Measurements from ENCODE around the gene TRIM47. TPM values are rescaled to one million over a fixed set of nuclear protein-coding genes. Genes with fewer than 3 reads are reported as not detected.

The TRIM47 gene
- total and polyA plus RNA-seq, 2 of the 13 experiments (the other 11 are each of a cell fraction or from before 2014, with no cell fraction given): 33.5 to 82.0 TPM

- TF ChIP-seq PAX8 (CRISPR knock-in tag; IDR thresholded peaks at IDR 0.05; ENCODE audit: borderline replicate concordance): no peak
- no peak for TF ChIP-seq PRDM4 (CRISPR knock-in tag; IDR thresholded peaks at IDR 0.05; ENCODE audit: borderline replicate concordance)
- TF ChIP-seq NFYB (CRISPR knock-in tag; IDR thresholded peaks at IDR 0.05): no peak
- no peak for TF ChIP-seq ATF6 (CRISPR knock-in tag; conservative IDR thresholded peaks at IDR 0.05)
- no peak for TF ChIP-seq SP2 (CRISPR knock-in tag; IDR thresholded peaks at IDR 0.05)
- TF ChIP-seq ZNF644 (CRISPR knock-in tag; IDR thresholded peaks at IDR 0.05; ENCODE audit: low read depth): no peak
- TF ChIP-seq SPEN (CRISPR knock-in tag; IDR thresholded peaks at IDR 0.05; ENCODE audit: low read depth): no peak
- no peak for TF ChIP-seq NCOA5 (CRISPR knock-in tag; IDR thresholded peaks at IDR 0.05)
- no peak for TF ChIP-seq NFKB2 (CRISPR knock-in tag; IDR thresholded peaks at IDR 0.05; ENCODE audit: borderline replicate concordance)
- no peak for TF ChIP-seq THAP9 (CRISPR knock-in tag; IDR thresholded peaks at IDR 0.05; ENCODE audit: borderline replicate concordance)
- no peak for TF ChIP-seq PREB (CRISPR knock-in tag; IDR thresholded peaks at IDR 0.05)
- peak; percentile 12; the same call in 1 of the 2 replicates for TF ChIP-seq ARNT2 (CRISPR knock-in tag; IDR thresholded peaks at IDR 0.05; ENCODE audit: low read depth)
- TF ChIP-seq ATAD3A (CRISPR knock-in tag; IDR thresholded peaks at IDR 0.05): no peak
- TF ChIP-seq RFXANK (CRISPR knock-in tag; IDR thresholded peaks at IDR 0.05): no peak
- TF ChIP-seq KAT2B (IDR thresholded peaks at IDR 0.05; ENCODE audit: borderline replicate concordance, low read depth, low read length): no peak
- no peak for TF ChIP-seq REXO4 (CRISPR knock-in tag; IDR thresholded peaks at IDR 0.05; ENCODE audit: borderline replicate concordance)
- no peak for TF ChIP-seq GZF1 (CRISPR knock-in tag; IDR thresholded peaks at IDR 0.05)
- TF ChIP-seq PRPF4 (IDR thresholded peaks at IDR 0.05; ENCODE audit: low read depth, low read length, poor library complexity, severe bottlenecking): no peak
- TF ChIP-seq AKAP8 (CRISPR knock-in tag; IDR thresholded peaks at IDR 0.05): no peak
- peak; percentile 42; the same call in 1 of the 2 replicates for TF ChIP-seq ZNF605 (CRISPR knock-in tag; IDR thresholded peaks at IDR 0.05)
These were observed 24.2 kb downstream of the TRIM47 start (continued) for GRCh38 chr17:75854101-75854748.

Data from HepG2 (cell line).